K562 (cell line): ENCODE data around the gene GCNA. TPM values are rescaled to one million over a fixed set of nuclear protein-coding genes. Genes with fewer than 3 reads are reported as not detected.

ENCODE experiments used
- HLTF ChIP-seq: fragments of 450-650 bp; IDR thresholded peaks from 2 replicates; pipeline ENCODE4 v1.6.1; 2016
- JUND ChIP-seq, 2 experiments: IDR thresholded peaks; 2 replicates in 1 of 2; 3 replicates in 1 of 2; pipeline ENCODE4 v1.6.1; 2011; ENCODE audit warnings: borderline replicate concordance in 2 of 2, low read depth in 2 of 2, low read length in 2 of 2, improper control_type of control experiment in 1 of 2, missing biosample characterization in 1 of 2, missing genetic modification characterization in 1 of 2, missing genetic modification reagents in 1 of 2
- MTA3 ChIP-seq: fragments of 450-650 bp; formaldehyde crosslinking; IDR thresholded peaks from 2 replicates; pipeline ENCODE4 v1.6.1; 2017; ENCODE audit warnings: mild to moderate bottlenecking, borderline replicate concordance
- PHB ChIP-seq: fragments of 250-450 bp; sonication (Bioruptor Pico); IDR thresholded peaks from 2 replicates; pipeline ENCODE4 v1.5.0; 2021
- PKNOX1 ChIP-seq: fragments of 450-650 bp; IDR thresholded peaks from 2 replicates; pipeline ENCODE4 v1.6.1; 2016
- POLR2B ChIP-seq: fragments of 450-650 bp; IDR thresholded peaks from 2 replicates; pipeline ENCODE4 v1.6.1; 2018; ENCODE audit warnings: low read depth; ENCODE audit not compliant: partially characterized antibody
- PRDM10 ChIP-seq: fragments of 450-650 bp; IDR thresholded peaks from 2 replicates; pipeline ENCODE4 v1.6.1; 2018; ENCODE audit not compliant: partially characterized antibody
- RBBP5 ChIP-seq: fragments of 200-600 bp; sonication (generic); IDR thresholded peaks from 2 replicates; pipeline ENCODE4 v1.6.1; 2012; ENCODE audit warnings: borderline replicate concordance, mild to moderate bottlenecking, low read length, control low read depth, inconsistent platforms; ENCODE audit not compliant: insufficient read depth, poor library complexity, severe bottlenecking
- RBM17 ChIP-seq: fragments of 200-400 bp; formaldehyde crosslinking; IDR thresholded peaks from 2 replicates; pipeline ENCODE4 v1.6.1; 2017; ENCODE audit warnings: low read depth, mild to moderate bottlenecking, low read length, borderline replicate concordance
- RHOXF2B ChIP-seq: fragments of 250-450 bp; sonication (Bioruptor Pico); conservative IDR thresholded peaks from 2 replicates; pipeline ENCODE4 v1.5.1; 2021
- RNF2 ChIP-seq: sonication (generic); IDR thresholded peaks from 2 replicates; pipeline ENCODE4 v1.6.1; 2016
- SMAD3 ChIP-seq: fragments of 450-650 bp; formaldehyde crosslinking; conservative IDR thresholded peaks from 2 replicates; pipeline ENCODE4 v1.4.0; 2020; ENCODE audit warnings: mild to moderate bottlenecking
- TCF3 ChIP-seq: sonication (generic); formaldehyde crosslinking; IDR thresholded peaks from 2 replicates; pipeline ENCODE4 v1.4.0; 2020; ENCODE audit warnings: mild to moderate bottlenecking, missing genetic modification reagents
- TEAD4 ChIP-seq, 2 experiments: sonication (generic) in 1 of 2; formaldehyde crosslinking in 1 of 2; IDR thresholded peaks; 2 replicates each; pipeline versions ENCODE4 v1.6.1 to v1.8.0; 2012 to 2022; ENCODE audit warnings: borderline replicate concordance in 1 of 2, inconsistent platforms in 1 of 2, low read length in 1 of 2, mild to moderate bottlenecking in 1 of 2, missing genetic modification reagents in 1 of 2
- ZNF695 ChIP-seq: fragments of 450-650 bp; formaldehyde crosslinking; IDR thresholded peaks from 2 replicates; pipeline ENCODE4 v1.4.0; 2020; ENCODE audit warnings: mild to moderate bottlenecking, moderate library complexity
- ZNF75A ChIP-seq: fragments of 450-650 bp; formaldehyde crosslinking; IDR thresholded peaks from 2 replicates; pipeline ENCODE4 v1.4.0; 2020; ENCODE audit warnings: mild to moderate bottlenecking
- ZSCAN29 ChIP-seq: fragments of 450-650 bp; IDR thresholded peaks from 2 replicates; pipeline ENCODE4 v1.6.1; 2017
- polyA plus RNA-seq, 8 experiments: library from polyadenylated mRNA; depleted of rRNA in 4 of 8; stranded (reverse) in 5 of 8; unstranded in 3 of 8; fragments of >200 nt; fragmentation: Nextera tagmentation in 2 of 8; fragmentation: Illumina TruSeq in 1 of 8; extraction: Ambion mirVana in 2 of 8; extraction: Trizol in 1 of 8; gene quantifications; 2 replicates each; pipeline versions ENCODE4 v1.2.1 to v1.2.3, GENCODE V29; 2011 to 2014; ENCODE audit warnings: inconsistent platforms in 1 of 8, missing spikeins in 1 of 8
- total RNA-seq, 7 experiments: library from RNA; depleted of rRNA in 6 of 7; stranded (reverse); fragments of >200 nt in 6 of 7; fragmentation: Illumina TruSeq in 2 of 7; extraction: Trizol in 2 of 7; gene quantifications; 2 replicates each; pipeline versions ENCODE4 v1.2.1 to v1.2.3, GENCODE V29; 2011 to 2021; ENCODE audit warnings: low replicate concordance in 1 of 7
- TF ChIP-seq, protein P1 (sequence below), 2 experiments: fragments of 200-800 bp in 1 of 2; sonication (Bioruptor generic) in 1 of 2; sonication (generic) in 1 of 2; formaldehyde crosslinking in 1 of 2; IDR thresholded peaks in 1 of 2; conservative IDR thresholded peaks in 1 of 2; 2 replicates each; pipeline versions ENCODE4 v1.5.0 to v1.6.1; 2016 to 2020; ENCODE audit warnings: missing compliant biosample characterization in 1 of 2, missing genetic modification characterization in 1 of 2, missing genetic modification reagents in 1 of 2
- TF ChIP-seq, protein P2 (sequence below): fragments of 450-650 bp; IDR thresholded peaks from 2 replicates; pipeline ENCODE4 v1.6.1; 2016; ENCODE audit warnings: missing biosample characterization, missing genetic modification characterization

GCNA gene
- total and polyA plus RNA-seq, 9 of the 15 experiments (the other 6 are each of a cell fraction or from before 2014, with no cell fraction given), result 0.27 to 1.5 (median 0.86) TPM

GRCh38 chrX:71532078-71532752, 46.0 kb upstream of the GCNA start (continued):
- peak; percentile 66 for TF ChIP-seq JUND (IDR thresholded peaks at IDR 0.05; ENCODE audit: borderline replicate concordance, low read depth, low read length)
- peak; percentile 71; the same call in 1 of the 3 replicates for TF ChIP-seq JUND (tag; IDR thresholded peaks at IDR 0.05; ENCODE audit: borderline replicate concordance, low read depth, low read length)
- peak; percentile 59 for TF ChIP-seq PKNOX1
- TF ChIP-seq PRDM10, result peak; percentile 34
- TF ChIP-seq, protein P1, sequence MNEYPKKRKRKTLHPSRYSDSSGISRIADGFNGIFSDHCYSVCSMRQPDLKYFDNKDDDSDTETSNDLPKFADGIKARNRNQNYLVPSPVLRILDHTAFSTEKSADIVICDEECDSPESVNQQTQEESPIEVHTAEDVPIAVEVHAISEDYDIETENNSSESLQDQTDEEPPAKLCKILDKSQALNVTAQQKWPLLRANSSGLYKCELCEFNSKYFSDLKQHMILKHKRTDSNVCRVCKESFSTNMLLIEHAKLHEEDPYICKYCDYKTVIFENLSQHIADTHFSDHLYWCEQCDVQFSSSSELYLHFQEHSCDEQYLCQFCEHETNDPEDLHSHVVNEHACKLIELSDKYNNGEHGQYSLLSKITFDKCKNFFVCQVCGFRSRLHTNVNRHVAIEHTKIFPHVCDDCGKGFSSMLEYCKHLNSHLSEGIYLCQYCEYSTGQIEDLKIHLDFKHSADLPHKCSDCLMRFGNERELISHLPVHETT (CRISPR knock-in tag; conservative IDR thresholded peaks at IDR 0.05 in 1 of 2, IDR thresholded peaks at IDR 0.05 in 1 of 2), result peak in 1 of 2 experiments; percentile 58; a peak in 1 of 4 replicates
- TF ChIP-seq ZNF695 (CRISPR knock-in tag), result no peak
- TF ChIP-seq SMAD3 (CRISPR knock-in tag), result no peak
- 0 out of 2 replicates have a peak, but pooled peaks have one; percentile 21 for TF ChIP-seq MTA3
- peak; percentile 38; the same call in 1 of the 2 replicates for TF ChIP-seq TEAD4 (IDR thresholded peaks at IDR 0.05; ENCODE audit: low read length)
- TF ChIP-seq TEAD4 (CRISPR knock-in tag; IDR thresholded peaks at IDR 0.05; ENCODE audit: borderline replicate concordance), result no peak
- TF ChIP-seq RBBP5, result peak; percentile 3
- TF ChIP-seq TCF3 (CRISPR knock-in tag), result no peak; the same call in 1 of the 2 replicates
- TF ChIP-seq HLTF, result no peak
- TF ChIP-seq RHOXF2B (CRISPR knock-in tag), result no peak
- no peak for TF ChIP-seq RBM17
- TF ChIP-seq RNF2, result peak; percentile 18; the same call in 1 of the 2 replicates
- TF ChIP-seq ZNF75A (CRISPR knock-in tag), result no peak
- TF ChIP-seq ZSCAN29, result no peak
- TF ChIP-seq, protein P2, sequence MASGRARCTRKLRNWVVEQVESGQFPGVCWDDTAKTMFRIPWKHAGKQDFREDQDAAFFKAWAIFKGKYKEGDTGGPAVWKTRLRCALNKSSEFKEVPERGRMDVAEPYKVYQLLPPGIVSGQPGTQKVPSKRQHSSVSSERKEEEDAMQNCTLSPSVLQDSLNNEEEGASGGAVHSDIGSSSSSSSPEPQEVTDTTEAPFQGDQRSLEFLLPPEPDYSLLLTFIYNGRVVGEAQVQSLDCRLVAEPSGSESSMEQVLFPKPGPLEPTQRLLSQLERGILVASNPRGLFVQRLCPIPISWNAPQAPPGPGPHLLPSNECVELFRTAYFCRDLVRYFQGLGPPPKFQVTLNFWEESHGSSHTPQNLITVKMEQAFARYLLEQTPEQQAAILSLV, result no peak
- TF ChIP-seq POLR2B, result no peak
- no peak for TF ChIP-seq PHB (CRISPR knock-in tag)
